Ascending aorta (tissue), 2 donors: ENCODE measurements around the gene IRX6. TPM values are rescaled to one million over a fixed set of nuclear protein-coding genes. Genes with fewer than 3 reads are reported as not detected.

Source experiments
- DNase-seq, 2 donors: peaks; one replicate each; pipeline ENCODE4 v3.0.0-alpha.2; 2019; ENCODE audit warnings: low spot score in 2 of 2
- H3K27ac ChIP-seq, 2 donors: fragments of 200-600 bp; sonication (generic); one replicate each; pipeline ENCODE4 v1.5.1; 2016 to 2017; ENCODE audit warnings: mild to moderate bottlenecking in 1 of 2
- H3K27me3 ChIP-seq: fragments of 200-600 bp; sonication (generic); one replicate; pipeline ENCODE4 v1.5.1; 2017
- H3K36me3 ChIP-seq, 2 donors: fragments of 200-600 bp; sonication (generic); one replicate each; pipeline ENCODE4 v1.5.1; 2016
- H3K4me1 ChIP-seq, 2 donors: fragments of 200-600 bp; sonication (generic); one replicate each; pipeline ENCODE4 v1.5.1; 2016 to 2017; ENCODE audit warnings: mild to moderate bottlenecking in 1 of 2
- H3K4me3 ChIP-seq, 2 donors: fragments of 200-600 bp; sonication (generic); one replicate each; pipeline ENCODE4 v1.5.1; 2016 to 2017; ENCODE audit warnings: mild to moderate bottlenecking in 1 of 2
- H3K9me3 ChIP-seq, 2 donors: fragments of 200-600 bp; sonication (generic); one replicate each; pipeline ENCODE4 v1.5.1; 2016
- intact Hi-C: fragments of 100-400 bp; cut with DNase I; formaldehyde crosslinking; loops from one replicate; pipeline ENCODE4 v1.15.1; 2023
- total RNA-seq: library from RNA; depleted of rRNA; stranded (reverse); fragments of >200 nt; gene quantifications from one replicate; pipeline ENCODE4 v1.1.0, GENCODE V29; 2016
- TF ChIP-seq, protein P1 (sequence below), 3 experiments: fragments of 200-600 bp in 2 of 3; fragments of 450-650 bp in 1 of 3; sonication (generic) in 2 of 3; IDR thresholded peaks; one replicate each; pipeline ENCODE4 v1.5.1; 2016 to 2019; ENCODE audit warnings: antibody characterized with exemption in 3 of 3, mild to moderate bottlenecking in 1 of 3, moderate library complexity in 1 of 3

The IRX6 gene
- total RNA-seq, 1 donor from 2014 or later, result 1.5 TPM

DNA sequence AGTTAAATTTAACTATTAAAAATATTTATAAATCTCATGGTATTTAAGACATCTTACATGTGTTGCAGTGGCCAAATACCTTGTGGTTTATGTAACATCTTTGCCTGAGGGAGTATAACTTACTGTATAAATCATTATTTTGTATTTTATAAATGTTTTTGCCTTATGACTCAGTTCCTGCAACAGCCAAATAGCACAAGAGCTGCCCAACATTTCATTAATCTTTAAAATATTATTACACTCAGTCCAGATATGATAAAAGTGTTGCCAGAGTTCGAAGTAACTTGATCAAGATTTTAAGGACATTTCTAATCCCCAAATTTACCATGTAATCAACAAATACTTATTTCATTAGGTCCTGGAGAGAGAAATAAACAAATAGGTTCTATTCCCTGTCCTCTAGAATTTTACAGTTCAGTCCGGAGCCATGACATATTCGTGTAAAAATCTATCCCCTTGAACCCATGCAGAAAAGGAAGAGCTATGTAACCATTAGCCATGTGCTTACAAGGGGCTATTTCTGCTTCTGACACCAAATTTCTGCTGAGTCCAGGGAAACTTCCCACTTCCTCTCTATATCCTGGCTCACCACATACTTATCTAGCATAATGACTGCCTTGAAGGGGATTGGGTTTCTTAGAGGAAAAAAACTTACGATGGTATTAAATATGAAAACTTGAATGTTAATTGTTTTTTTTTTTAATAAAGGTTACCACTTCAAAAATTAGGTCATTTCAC, 44.0 kb downstream of the IRX6 start:
- no peaks in the 10 kb centered on the region for H3K9me3 ChIP-seq
- H3K4me1 ChIP-seq, result peaks cover 0 to 19% of the 10 kb centered on the region in 2 donors
- H3K27me3 ChIP-seq, result no peaks in the 10 kb centered on the region
- H3K36me3 ChIP-seq, result no peaks in the 10 kb centered on the region
- TF ChIP-seq, protein P1, sequence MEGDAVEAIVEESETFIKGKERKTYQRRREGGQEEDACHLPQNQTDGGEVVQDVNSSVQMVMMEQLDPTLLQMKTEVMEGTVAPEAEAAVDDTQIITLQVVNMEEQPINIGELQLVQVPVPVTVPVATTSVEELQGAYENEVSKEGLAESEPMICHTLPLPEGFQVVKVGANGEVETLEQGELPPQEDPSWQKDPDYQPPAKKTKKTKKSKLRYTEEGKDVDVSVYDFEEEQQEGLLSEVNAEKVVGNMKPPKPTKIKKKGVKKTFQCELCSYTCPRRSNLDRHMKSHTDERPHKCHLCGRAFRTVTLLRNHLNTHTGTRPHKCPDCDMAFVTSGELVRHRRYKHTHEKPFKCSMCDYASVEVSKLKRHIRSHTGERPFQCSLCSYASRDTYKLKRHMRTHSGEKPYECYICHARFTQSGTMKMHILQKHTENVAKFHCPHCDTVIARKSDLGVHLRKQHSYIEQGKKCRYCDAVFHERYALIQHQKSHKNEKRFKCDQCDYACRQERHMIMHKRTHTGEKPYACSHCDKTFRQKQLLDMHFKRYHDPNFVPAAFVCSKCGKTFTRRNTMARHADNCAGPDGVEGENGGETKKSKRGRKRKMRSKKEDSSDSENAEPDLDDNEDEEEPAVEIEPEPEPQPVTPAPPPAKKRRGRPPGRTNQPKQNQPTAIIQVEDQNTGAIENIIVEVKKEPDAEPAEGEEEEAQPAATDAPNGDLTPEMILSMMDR (IDR thresholded peaks at IDR 0.05), result no peak
- DNase-seq, result no peak
- no peak overlapping the region for H3K4me3 ChIP-seq
- intact Hi-C loops, result no loop called here
- peak overlapping the region in 1 of 2 donors; percentile 43 for H3K27ac ChIP-seq

DNA sequence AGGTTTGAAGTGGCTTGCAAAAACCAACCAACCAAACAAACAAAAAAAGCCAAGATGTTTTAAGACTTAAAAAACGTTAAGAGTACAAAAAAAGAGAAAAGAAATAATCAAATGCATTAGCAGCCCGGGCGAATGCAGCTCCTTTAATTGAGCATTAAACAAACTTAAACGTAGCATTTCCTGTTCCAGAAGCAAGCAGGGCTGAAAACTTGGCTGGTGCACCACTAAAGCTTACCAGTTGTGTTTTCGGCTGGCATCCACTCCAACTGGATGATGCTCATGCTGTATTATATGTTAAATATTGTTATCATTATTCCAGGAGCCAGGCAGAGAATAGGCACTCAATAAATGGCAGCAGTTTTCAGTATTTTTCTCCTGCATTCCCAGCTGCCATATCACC, 45.1 kb downstream of the IRX6 start:
- no peak for DNase-seq
- H3K27me3 ChIP-seq, result no peaks in the 10 kb centered on the region
- H3K4me3 ChIP-seq, result no peak overlapping the region
- no peaks in the 10 kb centered on the region for H3K36me3 ChIP-seq
- TF ChIP-seq, protein P1 (IDR thresholded peaks at IDR 0.05), result no peak
- H3K9me3 ChIP-seq, result no peaks in the 10 kb centered on the region
- intact Hi-C loops, result no loop called here
- H3K4me1 ChIP-seq, result peaks cover 0 to 19% of the 10 kb centered on the region in 2 donors
- peak overlapping the region in 1 of 2 donors; percentile 11 for H3K27ac ChIP-seq

DNA sequence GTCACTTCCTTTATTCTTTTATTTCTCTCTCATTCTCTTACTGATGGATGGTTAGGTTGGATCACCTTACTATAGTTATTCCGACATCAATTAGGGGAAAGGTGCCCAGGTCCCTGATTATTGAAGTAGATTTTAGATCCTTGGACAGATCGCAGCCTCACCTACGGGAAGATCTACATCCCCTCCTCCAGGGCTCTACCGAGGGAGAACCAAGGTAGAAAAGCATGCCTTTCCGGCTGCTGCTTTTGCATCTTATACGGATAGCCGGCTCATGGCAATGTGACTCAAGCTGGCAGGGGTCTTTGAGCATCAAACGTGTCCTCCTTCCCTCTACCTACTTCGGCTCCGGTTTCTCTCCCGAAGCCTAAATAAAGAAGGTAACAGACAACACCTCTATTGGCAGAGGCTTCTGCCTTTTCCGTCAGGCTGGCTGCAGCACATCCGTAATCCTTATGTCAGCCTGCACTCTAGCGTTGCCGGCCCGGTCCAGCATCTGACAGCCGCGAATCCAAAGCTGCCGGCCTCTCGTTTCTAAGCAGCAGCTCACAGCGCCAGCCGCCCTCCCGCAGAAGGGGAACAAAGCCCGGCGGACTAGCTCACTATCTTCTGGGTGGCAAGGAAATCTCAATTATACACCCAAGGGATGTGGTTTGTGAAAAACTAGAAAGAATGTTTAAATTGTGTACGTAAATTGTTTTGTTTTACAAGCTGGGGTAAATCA, 46.9 kb downstream of the IRX6 start:
- TF ChIP-seq, protein P1 (IDR thresholded peaks at IDR 0.05), result peak in 2 of 3 experiments; percentile 45 to 60
- Histone ChIP-seq H3K27ac (no peak overlapping the region), H3K36me3 (no peaks in the 10 kb centered on the region), H3K9me3 (no peaks in the 10 kb centered on the region), H3K4me1 (peaks cover 0 to 19% of the 10 kb centered on the region in 2 donors), H3K27me3 (no peaks in the 10 kb centered on the region), H3K4me3 (peak overlapping the region in 1 of 2 donors; percentile 30)
- DNase-seq, result peak in 1 of 2 donors; percentile 79
- intact Hi-C loops, result loop anchor here (5.0 kb wide), 4 partner anchors 434 to 1599 kb away; partner anchors contain the start of gene IRX3

DNA sequence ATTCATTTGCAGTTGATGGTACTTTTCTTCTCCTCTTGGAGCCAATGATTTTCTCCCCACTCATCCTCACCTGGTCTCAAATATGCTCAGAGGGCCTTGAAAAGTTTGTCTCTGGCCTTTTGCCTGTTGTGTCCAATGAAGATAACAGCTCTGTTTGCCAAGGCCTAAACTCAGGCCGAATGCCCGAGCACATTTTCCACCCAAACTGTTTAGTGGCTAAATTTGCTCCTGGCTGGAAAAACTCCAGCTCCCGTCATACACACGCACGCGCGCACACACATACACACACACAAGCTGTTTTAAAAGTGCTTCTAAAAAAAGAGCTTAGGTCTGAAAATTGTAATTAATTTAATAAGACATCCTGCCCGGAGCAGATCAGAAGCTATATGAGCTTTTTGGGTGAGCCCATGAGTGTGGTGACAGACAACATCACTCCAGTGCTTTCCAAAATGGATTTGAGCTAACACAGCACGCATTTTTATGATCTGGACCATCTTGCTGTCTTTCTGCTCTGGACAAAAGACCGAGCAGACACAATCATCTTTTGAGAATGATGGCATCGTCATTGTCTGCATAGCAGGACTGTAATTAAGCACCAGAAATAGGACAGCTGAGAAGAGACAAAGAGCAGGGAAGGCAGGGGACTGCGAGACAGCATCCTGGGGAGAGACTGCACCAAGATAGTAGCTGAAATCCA, 48.9 kb downstream of the IRX6 start:
- H3K4me1 ChIP-seq, result peaks cover 0 to 11% of the 10 kb centered on the region in 2 donors
- TF ChIP-seq, protein P1 (IDR thresholded peaks at IDR 0.05), result no peak
- intact Hi-C loops, result loop anchor here (5.0 kb wide), 4 partner anchors 436 to 1601 kb away; partner anchors contain the start of gene IRX3
- DNase-seq, result no peak
- no peaks in the 10 kb centered on the region for H3K9me3 ChIP-seq
- H3K36me3 ChIP-seq, result no peaks in the 10 kb centered on the region
- H3K27me3 ChIP-seq, result no peaks in the 10 kb centered on the region
- peak overlapping the region; percentile 17 to 22 for H3K27ac ChIP-seq
- H3K4me3 ChIP-seq, result no peak overlapping the region

DNA sequence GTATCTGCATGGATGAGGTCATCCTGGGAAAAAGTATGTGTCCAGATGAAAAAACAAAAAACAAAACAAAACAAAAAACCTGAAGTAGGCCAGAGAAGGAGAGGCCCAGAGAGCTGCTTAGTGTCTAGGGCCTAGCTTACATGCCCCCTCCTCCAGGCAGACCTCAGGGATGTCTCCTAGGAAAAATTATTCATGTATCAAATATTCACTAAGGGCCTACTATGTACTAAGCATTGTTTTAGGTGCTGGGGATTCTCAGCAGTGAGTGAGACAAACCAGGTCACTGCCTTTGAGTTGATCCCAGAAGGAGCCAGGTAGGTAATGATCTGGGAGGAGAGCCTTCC, 49.5 kb downstream of the IRX6 start:
- no peak overlapping the region for H3K27ac ChIP-seq
- DNase-seq, result no peak
- no peaks in the 10 kb centered on the region for H3K9me3 ChIP-seq
- H3K36me3 ChIP-seq, result no peaks in the 10 kb centered on the region
- H3K4me1 ChIP-seq, result peaks cover 0 to 7% of the 10 kb centered on the region in 2 donors
- H3K4me3 ChIP-seq, result no peak overlapping the region
- intact Hi-C loops, result loop anchor here (5.0 kb wide), 4 partner anchors 436 to 1601 kb away; partner anchors contain the start of gene IRX3
- no peaks in the 10 kb centered on the region for H3K27me3 ChIP-seq
- TF ChIP-seq, protein P1 (IDR thresholded peaks at IDR 0.05), result no peak
